Measurements from ENCODE around the gene RIIAD1. TPM values are rescaled to one million over a fixed set of nuclear protein-coding genes. Genes with fewer than 3 reads are reported as not detected.

Gene RIIAD1
- total and polyA plus RNA-seq, 2 donors (not counting 3 experiments of a cell fraction or from before 2014, with no cell fraction given), result not detected

DNA sequence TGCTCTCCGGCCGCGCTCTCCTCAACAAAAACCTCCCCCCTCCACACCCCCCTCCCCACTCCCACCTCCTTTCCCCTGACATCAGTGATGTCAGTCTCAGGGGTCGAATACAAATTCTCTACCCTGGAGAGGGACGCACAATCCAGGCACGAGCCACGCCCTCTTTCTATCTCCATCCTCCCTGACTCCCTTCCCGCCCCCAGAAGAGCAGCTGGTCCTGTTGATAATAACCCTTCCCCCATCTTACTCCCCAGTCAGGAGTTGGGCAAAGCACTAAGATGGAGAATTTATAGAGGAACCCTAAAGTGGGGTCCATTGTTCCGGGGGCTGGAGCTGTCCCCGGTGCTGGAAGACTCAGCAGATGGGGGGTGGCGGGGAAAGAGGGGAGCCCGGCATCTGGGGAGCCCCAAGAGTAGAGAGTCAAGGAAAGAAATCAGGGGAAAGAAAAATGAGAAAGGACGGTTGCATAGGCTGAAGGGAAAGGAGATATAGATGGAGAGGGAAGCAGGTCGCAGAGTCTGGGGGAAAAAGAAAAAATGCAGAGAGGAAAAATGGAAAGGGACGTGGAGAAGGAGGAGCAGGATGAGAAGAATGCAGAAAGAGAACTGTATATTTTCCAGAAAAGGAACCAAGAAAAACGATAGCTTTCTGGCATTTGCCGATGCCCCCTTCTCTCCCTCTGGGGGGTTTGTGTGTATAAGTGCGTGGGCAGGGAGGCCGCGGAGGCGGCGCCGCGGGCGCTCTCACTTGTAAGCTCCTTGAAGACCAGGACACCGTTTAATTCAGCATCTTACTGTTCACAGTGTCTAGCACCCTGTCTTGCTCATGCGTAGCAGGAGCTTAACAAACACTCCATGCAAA is 4.3 kb upstream of the RIIAD1 start, which contains the start of gene CELF3:
Gene CELF3 (minus strand): TSS at position 33 of the 861 bp plus-strand sequence. CDS start 783 bp downstream, outside the sequence.
- DNase-seq (ENCODE audit: low read depth, low spot score) (no peak), FAIRE-seq (no peak)
- Histone ChIP-seq H3K36me3 (ENCODE audit: control insufficient read depth in 2 of 2, extremely low read depth in 1 of 2, insufficient read depth in 2 of 2, low read length in 2 of 2) (no peaks in the 10 kb centered on the region), H3K27me3 (ENCODE audit: control insufficient read depth in 2 of 2, insufficient read depth in 2 of 2, low read length in 2 of 2) (peaks cover 54% of the 10 kb centered on the region in 2 experiments), H3K9ac (replicated peaks; ENCODE audit: extremely low read depth, insufficient read depth, low read length) (no peak within 1 kb of the TSS), H3K9me3 (replicated peaks; ENCODE audit: control insufficient read depth, insufficient read depth, low read length) (no peaks in the 10 kb centered on the region), H3K9me1 (replicated peaks; ENCODE audit: control insufficient read depth, extremely low read depth, insufficient read depth, low read length) (no peaks in the 10 kb centered on the region), H3K27ac (ENCODE audit: insufficient read depth, low read depth, low read length) (no peak within 1 kb of the TSS), H3K4me1 (ENCODE audit: control insufficient read depth, extremely low read depth, insufficient read depth, low read length) (peaks cover 4% of the 10 kb centered on the region), H2AFZ (ENCODE audit: low read depth, low read length) (no peak within 1 kb of the TSS), H4K20me1 (replicated peaks; ENCODE audit: control insufficient read depth, extremely low read depth, insufficient read depth, low read length) (no peaks in the 10 kb centered on the region), H3K79me2 (ENCODE audit: control insufficient read depth, insufficient read depth, low read length) (no peaks in the 10 kb centered on the region), H3K4me2 (ENCODE audit: insufficient read depth, low read length) (no peak within 1 kb of the TSS), H3K4me3 (replicated peaks in 1 of 3; ENCODE audit: insufficient read depth in 1 of 3, low read depth in 1 of 3, low read length in 3 of 3) (no peak within 1 kb of the TSS)
- CTCF ChIA-PET, result interaction anchor here (1.6 to 2.1 kb wide), 2 partner anchors 16 to 24 kb away, joined by 5 to 6 read pairs; no protein-coding TSS in a partner anchor
- dilution Hi-C loops (cut with MboI; ENCODE audit: extremely low pct_ligation_motif_present, low sequenced_read_pairs) (no loop called here), intact Hi-C loops (cut with micrococcal nuclease) (no loop called here)
- BruUV-seq (replicated peaks), result no TSS peak
- POLR2A ChIA-PET, result no interaction called here
- no peak for TF ChIP-seq POLR2A (IDR thresholded peaks at IDR 0.05; ENCODE audit: low read depth, low read length)
- peak; percentile 47 for TF ChIP-seq EZH2 (IDR thresholded peaks at IDR 0.05; ENCODE audit: borderline replicate concordance, low read depth, low read length, severe bottlenecking)

DNA sequence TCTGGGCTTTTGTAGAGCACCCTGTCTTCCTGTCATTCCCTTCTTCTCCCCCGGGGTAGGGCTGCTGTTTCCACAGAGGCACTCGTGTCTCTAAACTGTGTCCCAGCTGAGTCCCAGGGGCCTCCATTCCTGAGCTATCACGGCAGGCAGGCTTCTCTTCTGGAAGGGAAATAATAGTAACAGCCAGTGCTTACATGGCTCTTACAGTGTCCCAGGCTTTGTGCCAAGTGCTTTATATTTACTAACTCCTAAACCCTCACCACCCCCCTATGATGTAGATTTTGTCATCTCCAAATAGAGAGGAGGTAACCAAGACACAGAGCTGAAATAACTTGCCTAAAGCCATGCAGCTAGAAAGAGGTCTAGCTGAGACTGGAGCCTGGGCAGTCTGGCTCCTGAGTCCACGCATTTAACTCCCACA is 3.3 kb upstream of the RIIAD1 start:
- Histone ChIP-seq H3K9me1 (replicated peaks; ENCODE audit: control insufficient read depth, extremely low read depth, insufficient read depth, low read length) (no peaks in the 10 kb centered on the region), H3K9me3 (replicated peaks; ENCODE audit: control insufficient read depth, insufficient read depth, low read length) (no peaks in the 10 kb centered on the region), H3K27ac (ENCODE audit: insufficient read depth, low read depth, low read length) (no peak overlapping the region), H3K27me3 (ENCODE audit: control insufficient read depth in 2 of 2, insufficient read depth in 2 of 2, low read length in 2 of 2) (peaks cover 63 to 64% of the 10 kb centered on the region in 2 experiments), H3K79me2 (ENCODE audit: control insufficient read depth, insufficient read depth, low read length) (no peaks in the 10 kb centered on the region), H4K20me1 (replicated peaks; ENCODE audit: control insufficient read depth, extremely low read depth, insufficient read depth, low read length) (no peaks in the 10 kb centered on the region), H2AFZ (ENCODE audit: low read depth, low read length) (no peak overlapping the region), H3K4me2 (ENCODE audit: insufficient read depth, low read length) (no peak overlapping the region), H3K4me1 (ENCODE audit: control insufficient read depth, extremely low read depth, insufficient read depth, low read length) (peaks cover 4% of the 10 kb centered on the region), H3K9ac (replicated peaks; ENCODE audit: extremely low read depth, insufficient read depth, low read length) (no peak overlapping the region), H3K36me3 (ENCODE audit: control insufficient read depth in 2 of 2, extremely low read depth in 1 of 2, insufficient read depth in 2 of 2, low read length in 2 of 2) (no peaks in the 10 kb centered on the region), H3K4me3 (replicated peaks in 1 of 3; ENCODE audit: insufficient read depth in 1 of 3, low read depth in 1 of 3, low read length in 3 of 3) (no peak overlapping the region)
- TF ChIP-seq MYC (IDR thresholded peaks at IDR 0.05; ENCODE audit: low read depth, low read length) (no peak), CTCF (IDR thresholded peaks at IDR 0.05; ENCODE audit: extremely low read depth in 1 of 2, insufficient read depth in 1 of 2, low read depth in 1 of 2, low read length in 2 of 2) (no peak), FOS (IDR thresholded peaks at IDR 0.05; ENCODE audit: borderline replicate concordance, insufficient read depth, low read length) (no peak), GATA2 (IDR thresholded peaks at IDR 0.05; ENCODE audit: insufficient read depth, insufficient read length, low read depth, low read length) (no peak), EZH2 (IDR thresholded peaks at IDR 0.05; ENCODE audit: borderline replicate concordance, low read depth, low read length, severe bottlenecking) (no peak), POLR2AphosphoS5 (IDR thresholded peaks at IDR 0.05; ENCODE audit: insufficient read depth, low read depth, low read length) (no peak), POLR2A (IDR thresholded peaks at IDR 0.05; ENCODE audit: low read depth, low read length) (no peak), JUN (IDR thresholded peaks at IDR 0.05; ENCODE audit: borderline replicate concordance, insufficient read depth, insufficient read length, low read depth) (no peak)
- TF ChIP-seq, protein P1, sequence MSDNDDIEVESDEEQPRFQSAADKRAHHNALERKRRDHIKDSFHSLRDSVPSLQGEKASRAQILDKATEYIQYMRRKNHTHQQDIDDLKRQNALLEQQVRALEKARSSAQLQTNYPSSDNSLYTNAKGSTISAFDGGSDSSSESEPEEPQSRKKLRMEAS (IDR thresholded peaks at IDR 0.05; ENCODE audit: insufficient read depth, insufficient read length), result no peak
- dilution Hi-C loops (cut with MboI; ENCODE audit: extremely low pct_ligation_motif_present, low sequenced_read_pairs), result no loop called here
- ChIA-PET POLR2A (no interaction called here), CTCF (interaction anchor here (1.6 kb wide), 1 partner anchor 25 kb away, joined by 5 read pairs; no protein-coding TSS in a partner anchor)
- DNase-seq (ENCODE audit: low read depth, low spot score), result no peak
- no TSS peak for BruUV-seq (replicated peaks)
- intact Hi-C loops (cut with micrococcal nuclease), result no loop called here
- FAIRE-seq, result no peak
